HepG2 (cell line): Measurements from ENCODE around the gene EDC3. TPM values are rescaled to one million over a fixed set of nuclear protein-coding genes. Genes with fewer than 3 reads are reported as not detected.

Source experiments
- BCL6 ChIP-seq: IDR thresholded peaks from 2 replicates; pipeline ENCODE4 v1.6.1; 2016; ENCODE audit warnings: missing genetic modification reagents, missing compliant biosample characterization
- KDM5A ChIP-seq: fragments of 200-600 bp; sonication (generic); IDR thresholded peaks from 2 replicates; pipeline ENCODE4 v1.7.0; 2018; ENCODE audit warnings: antibody characterized with exemption, mild to moderate bottlenecking, low read length, borderline replicate concordance
- MLLT10 ChIP-seq: sonication (generic); formaldehyde crosslinking; IDR thresholded peaks from 2 replicates; pipeline ENCODE4 v1.4.0; 2020; ENCODE audit warnings: missing genetic modification reagents
- RCOR2 ChIP-seq: IDR thresholded peaks from 2 replicates; pipeline ENCODE4 v1.6.1; 2016; ENCODE audit warnings: missing biosample characterization, missing genetic modification reagents
- ZNF225 ChIP-seq: sonication (generic); formaldehyde crosslinking; IDR thresholded peaks from 2 replicates; pipeline ENCODE4 v1.4.0; 2020; ENCODE audit warnings: mild to moderate bottlenecking, missing genetic modification reagents
- ZNF354B ChIP-seq: sonication (generic); formaldehyde crosslinking; IDR thresholded peaks from 2 replicates; pipeline ENCODE4 v1.8.0; 2022; ENCODE audit warnings: mild to moderate bottlenecking, missing genetic modification reagents
- ZNF546 ChIP-seq: sonication (generic); formaldehyde crosslinking; conservative IDR thresholded peaks from 2 replicates; pipeline ENCODE4 v1.8.1; 2023; ENCODE audit warnings: mild to moderate bottlenecking, missing genetic modification reagents
- ZNF792 ChIP-seq: IDR thresholded peaks from 2 replicates; pipeline ENCODE4 v1.6.1; 2016
- ZSCAN31 ChIP-seq: sonication (generic); formaldehyde crosslinking; IDR thresholded peaks from 2 replicates; pipeline ENCODE4 v1.5.0; 2020; ENCODE audit warnings: low read depth, mild to moderate bottlenecking, missing genetic modification reagents
- polyA plus RNA-seq, 8 experiments: library from polyadenylated mRNA; depleted of rRNA in 3 of 8; stranded (reverse) in 7 of 8; unstranded in 1 of 8; fragments of >200 nt; fragmentation: Illumina TruSeq in 4 of 8; extraction: Trizol in 4 of 8; gene quantifications; 2 replicates each; pipeline versions ENCODE4 v1.2.1 to v1.2.3, GENCODE V29; 2011 to 2016; ENCODE audit warnings: low read depth in 4 of 8, missing spikeins in 1 of 8, mixed read lengths in 1 of 8; ENCODE audit not compliant: insufficient read depth in 1 of 8
- total RNA-seq, 5 experiments: library from RNA; depleted of rRNA; stranded (reverse); fragments of >200 nt; fragmentation: Illumina TruSeq; extraction: Trizol; gene quantifications; 2 replicates each; pipeline ENCODE4 v1.2.3, GENCODE V29; 2016; ENCODE audit warnings: low read depth in 1 of 5
- TF ChIP-seq, protein P1 (sequence below): sonication (generic); formaldehyde crosslinking; IDR thresholded peaks from 2 replicates; pipeline ENCODE4 v1.4.0; 2020; ENCODE audit warnings: missing genetic modification reagents; ENCODE audit errors: not compliant biosample characterization
- TF ChIP-seq, protein P2 (sequence below): sonication (generic); formaldehyde crosslinking; IDR thresholded peaks from 2 replicates; pipeline ENCODE4 v1.4.0; 2020; ENCODE audit warnings: missing genetic modification reagents

The EDC3 gene
- total and polyA plus RNA-seq, 2 of the 13 experiments (the other 11 are each of a cell fraction or from before 2014, with no cell fraction given): 17.4 to 32.0 TPM

DNA sequence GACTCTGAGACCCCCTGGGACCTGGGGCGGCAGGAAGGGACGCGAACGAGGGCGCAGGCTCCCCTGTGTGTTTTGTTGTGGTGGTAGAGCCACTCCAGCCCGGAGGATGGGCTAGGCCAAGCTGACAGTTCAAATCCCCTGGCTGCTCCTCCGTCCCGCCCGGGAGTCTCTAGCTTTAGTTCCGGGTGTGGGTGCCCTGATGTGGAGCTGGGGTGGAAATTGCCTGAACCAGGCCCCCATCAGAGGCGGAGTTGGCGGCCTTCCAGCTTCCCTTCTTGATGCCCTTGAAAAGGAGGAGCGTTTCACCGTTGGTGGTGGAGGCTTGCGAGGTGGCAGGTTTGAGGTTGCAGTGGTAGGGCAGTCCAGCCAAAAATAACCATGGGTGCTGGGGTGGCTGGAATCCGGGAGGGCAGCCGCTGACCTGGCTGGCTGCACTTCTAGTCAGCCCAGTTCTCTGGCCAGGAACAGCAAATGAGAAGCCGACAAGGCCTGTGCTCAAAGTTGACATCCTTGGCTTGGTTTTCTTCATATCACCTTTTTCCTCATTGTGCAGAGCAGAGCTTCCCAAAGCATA is 79.4 kb downstream of the EDC3 start (continued):
- TF ChIP-seq, protein P1, sequence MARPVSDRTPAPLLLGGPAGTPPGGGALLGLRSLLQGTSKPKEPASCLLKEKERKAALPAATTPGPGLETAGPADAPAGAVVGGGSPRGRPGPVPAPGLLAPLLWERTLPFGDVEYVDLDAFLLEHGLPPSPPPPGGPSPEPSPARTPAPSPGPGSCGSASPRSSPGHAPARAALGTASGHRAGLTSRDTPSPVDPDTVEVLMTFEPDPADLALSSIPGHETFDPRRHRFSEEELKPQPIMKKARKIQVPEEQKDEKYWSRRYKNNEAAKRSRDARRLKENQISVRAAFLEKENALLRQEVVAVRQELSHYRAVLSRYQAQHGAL (CRISPR knock-in tag): no peak
- TF ChIP-seq RCOR2 (no peak), ZNF354B (no peak), MLLT10 (CRISPR knock-in tag) (no peak), BCL6 (no peak), ZNF225 (CRISPR knock-in tag) (no peak), ZNF546 (no peak), ZSCAN31 (CRISPR knock-in tag) (no peak), ZNF792 (no peak), KDM5A (peak; percentile 64; the same call in 1 of the 2 replicates)
- TF ChIP-seq, protein P2, sequence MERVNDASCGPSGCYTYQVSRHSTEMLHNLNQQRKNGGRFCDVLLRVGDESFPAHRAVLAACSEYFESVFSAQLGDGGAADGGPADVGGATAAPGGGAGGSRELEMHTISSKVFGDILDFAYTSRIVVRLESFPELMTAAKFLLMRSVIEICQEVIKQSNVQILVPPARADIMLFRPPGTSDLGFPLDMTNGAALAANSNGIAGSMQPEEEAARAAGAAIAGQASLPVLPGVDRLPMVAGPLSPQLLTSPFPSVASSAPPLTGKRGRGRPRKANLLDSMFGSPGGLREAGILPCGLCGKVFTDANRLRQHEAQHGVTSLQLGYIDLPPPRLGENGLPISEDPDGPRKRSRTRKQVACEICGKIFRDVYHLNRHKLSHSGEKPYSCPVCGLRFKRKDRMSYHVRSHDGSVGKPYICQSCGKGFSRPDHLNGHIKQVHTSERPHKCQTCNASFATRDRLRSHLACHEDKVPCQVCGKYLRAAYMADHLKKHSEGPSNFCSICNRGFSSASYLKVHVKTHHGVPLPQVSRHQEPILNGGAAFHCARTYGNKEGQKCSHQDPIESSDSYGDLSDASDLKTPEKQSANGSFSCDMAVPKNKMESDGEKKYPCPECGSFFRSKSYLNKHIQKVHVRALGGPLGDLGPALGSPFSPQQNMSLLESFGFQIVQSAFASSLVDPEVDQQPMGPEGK (CRISPR knock-in tag): peak; percentile 73
